Neural progenitor cell (in vitro differentiated cells): ENCODE measurements around the gene IFNG. TPM values are rescaled to one million over a fixed set of nuclear protein-coding genes. Genes with fewer than 3 reads are reported as not detected.

Source experiments
- DNase-seq: peaks from one replicate; pipeline ENCODE4 v3.0.0-alpha.2; 2016; ENCODE audit warnings: low spot score
- H2AFZ ChIP-seq: fragments of 200-600 bp; sonication (generic); replicated peaks from 2 replicates; pipeline ENCODE4 v1.6.1; 2016; ENCODE audit warnings: antibody characterized with exemption
- H3F3A ChIP-seq: fragments of 200-600 bp; sonication (generic); 2 replicates; pipeline ENCODE4 v1.6.1; 2016; ENCODE audit warnings: antibody characterized with exemption, low read depth
- H3K27ac ChIP-seq: fragments of 200-600 bp; sonication (generic); 2 replicates; pipeline ENCODE4 v1.5.1; 2016; ENCODE audit warnings: mild to moderate bottlenecking
- H3K27me3 ChIP-seq: fragments of 200-600 bp; sonication (generic); 2 replicates; pipeline ENCODE4 v1.6.1; 2016; ENCODE audit warnings: mild to moderate bottlenecking, moderate library complexity
- H3K36me3 ChIP-seq: fragments of 200-600 bp; sonication (generic); 2 replicates; pipeline ENCODE4 v1.5.1; 2016
- H3K4me1 ChIP-seq: fragments of 200-600 bp; sonication (generic); 2 replicates; pipeline ENCODE4 v1.6.1; 2016; ENCODE audit warnings: mixed run types
- H3K4me2 ChIP-seq: fragments of 200-600 bp; sonication (generic); 2 replicates; pipeline ENCODE4 v1.6.1; 2016
- H3K4me3 ChIP-seq: fragments of 200-600 bp; sonication (generic); 2 replicates; pipeline ENCODE4 v1.5.1; 2016
- H3K79me2 ChIP-seq: fragments of 200-600 bp; sonication (generic); 2 replicates; pipeline ENCODE4 v1.6.1; 2016; ENCODE audit warnings: low read depth
- H3K9ac ChIP-seq: fragments of 200-600 bp; sonication (generic); 2 replicates; pipeline ENCODE4 v1.6.1; 2016
- H3K9me3 ChIP-seq: fragments of 200-600 bp; sonication (generic); 2 replicates; pipeline ENCODE4 v1.5.1; 2016; ENCODE audit warnings: low read depth
- H4K20me1 ChIP-seq: fragments of 200-600 bp; sonication (generic); 2 replicates; pipeline ENCODE4 v1.6.1; 2016; ENCODE audit warnings: low read depth
- H3K27ac Mint-ChIP-seq: 3 replicates; pipeline ENCODE4 v1.8.0; 2021; ENCODE audit warnings: mixed read lengths
- H3K27me3 Mint-ChIP-seq: 2 replicates; pipeline ENCODE4 v1.8.0; 2022; ENCODE audit warnings: low read depth, mild to moderate bottlenecking, inconsistent platforms, moderate library complexity, mixed read lengths; ENCODE audit not compliant: insufficient read depth
- H3K36me3 Mint-ChIP-seq: 3 replicates; pipeline ENCODE4 v1.8.0; 2021; ENCODE audit warnings: mixed read lengths
- H3K4me1 Mint-ChIP-seq: 3 replicates; pipeline ENCODE4 v1.8.0; 2021; ENCODE audit warnings: mixed read lengths
- H3K4me3 Mint-ChIP-seq: 3 replicates; pipeline ENCODE4 v1.8.0; 2021; ENCODE audit warnings: mild to moderate bottlenecking, moderate library complexity, mixed read lengths
- H3K9me3 Mint-ChIP-seq: 3 replicates; pipeline ENCODE4 v1.8.0; 2020; ENCODE audit warnings: mixed read lengths
- CTCF ChIP-seq: fragments of 200-600 bp; sonication (generic); IDR thresholded peaks from 2 replicates; pipeline ENCODE4 v1.5.1; 2017; ENCODE audit warnings: antibody characterized with exemption, mild to moderate bottlenecking
- EZH2 ChIP-seq: fragments of 200-600 bp; sonication (generic); IDR thresholded peaks from 2 replicates; pipeline ENCODE4 v1.6.1; 2017; ENCODE audit warnings: antibody characterized with exemption, mild to moderate bottlenecking, moderate library complexity
- EZH2phosphoT487 ChIP-seq: fragments of 200-600 bp; sonication (generic); IDR thresholded peaks from 2 replicates; pipeline ENCODE4 v1.6.1; 2017; ENCODE audit warnings: antibody characterized with exemption
- total RNA-seq: library from RNA; depleted of rRNA; stranded (reverse); fragments of >200 nt; gene quantifications from 2 replicates; pipeline ENCODE4 v1.2.3, GENCODE V29; 2015; ENCODE audit warnings: low replicate concordance

Gene IFNG
- total RNA-seq, 1 donor from 2014 or later = not detected

- Histone ChIP-seq H3K4me1 (peaks cover 13% of the 10 kb centered on the region), H3K9me3 (no peaks in the 10 kb centered on the region), H3K4me3 (no peak overlapping the region), H3K27me3 (no peaks in the 10 kb centered on the region), H3K4me2 (no peak overlapping the region), H4K20me1 (no peaks in the 10 kb centered on the region), H3K27ac (no peak overlapping the region), H3F3A (no peaks in the 10 kb centered on the region), H2AFZ (no peak overlapping the region), H3K9ac (no peak overlapping the region), H3K36me3 (no peaks in the 10 kb centered on the region), H3K79me2 (no peaks in the 10 kb centered on the region)
- DNase-seq = no peak
- H3K4me3 Mint-ChIP-seq = no peak overlapping the region
- no peaks in the 10 kb centered on the region for H3K9me3 Mint-ChIP-seq
- H3K4me1 Mint-ChIP-seq = peaks cover 5% of the 10 kb centered on the region
- TF ChIP-seq EZH2 (no peak), EZH2phosphoT487 (no peak), CTCF (no peak)
- H3K27me3 Mint-ChIP-seq = no peaks in the 10 kb centered on the region
- peak overlapping the region; percentile 44 for H3K27ac Mint-ChIP-seq
- H3K36me3 Mint-ChIP-seq = no peaks in the 10 kb centered on the region
Observed at GRCh38 chr12:68198507-68199086, 39.1 kb upstream of the IFNG start.

GRCh38 chr12:68190301-68190700 lies 30.8 kb upstream of the IFNG start:
- no peak overlapping the region for H3K9ac ChIP-seq
- H3F3A ChIP-seq = no peaks in the 10 kb centered on the region
- H3K27me3 ChIP-seq = no peaks in the 10 kb centered on the region
- no peaks in the 10 kb centered on the region for H3K9me3 Mint-ChIP-seq
- no peak overlapping the region for H3K27ac Mint-ChIP-seq
- no peak overlapping the region for H2AFZ ChIP-seq
- H3K4me1 ChIP-seq = peaks cover 5% of the 10 kb centered on the region
- H3K9me3 ChIP-seq = no peaks in the 10 kb centered on the region
- no peak for TF ChIP-seq EZH2phosphoT487
- TF ChIP-seq CTCF = no peak
- TF ChIP-seq EZH2 = no peak
- H3K79me2 ChIP-seq = no peaks in the 10 kb centered on the region
- no peak overlapping the region for H3K4me3 Mint-ChIP-seq
- no peaks in the 10 kb centered on the region for H4K20me1 ChIP-seq
- H3K4me2 ChIP-seq = no peak overlapping the region
- no peaks in the 10 kb centered on the region for H3K36me3 ChIP-seq
- no peaks in the 10 kb centered on the region for H3K36me3 Mint-ChIP-seq
- no peaks in the 10 kb centered on the region for H3K4me1 Mint-ChIP-seq
- H3K27ac ChIP-seq = no peak overlapping the region
- DNase-seq = no peak
- H3K4me3 ChIP-seq = no peak overlapping the region
- H3K27me3 Mint-ChIP-seq = no peaks in the 10 kb centered on the region

GRCh38 chr12:68189821-68190242 lies 30.3 kb upstream of the IFNG start:
- no peaks in the 10 kb centered on the region for H3K4me1 Mint-ChIP-seq
- Histone ChIP-seq H3K4me2 (no peak overlapping the region), H3F3A (no peaks in the 10 kb centered on the region), H3K27me3 (no peaks in the 10 kb centered on the region), H3K4me3 (no peak overlapping the region), H3K36me3 (no peaks in the 10 kb centered on the region), H3K79me2 (no peaks in the 10 kb centered on the region), H3K9ac (no peak overlapping the region), H3K27ac (no peak overlapping the region), H4K20me1 (no peaks in the 10 kb centered on the region), H3K9me3 (no peaks in the 10 kb centered on the region), H2AFZ (no peak overlapping the region), H3K4me1 (peaks cover 5% of the 10 kb centered on the region)
- H3K27me3 Mint-ChIP-seq = no peaks in the 10 kb centered on the region
- no peak overlapping the region for H3K27ac Mint-ChIP-seq
- DNase-seq = no peak
- H3K9me3 Mint-ChIP-seq = no peaks in the 10 kb centered on the region
- H3K4me3 Mint-ChIP-seq = no peak overlapping the region
- no peaks in the 10 kb centered on the region for H3K36me3 Mint-ChIP-seq
- TF ChIP-seq EZH2 (no peak), CTCF (no peak), EZH2phosphoT487 (no peak)
